ENCODE measurements around the gene PPP2R2D. TPM values are rescaled to one million over a fixed set of nuclear protein-coding genes. Genes with fewer than 3 reads are reported as not detected.

Gene PPP2R2D
- total and polyA plus RNA-seq, 2 experiments from 2014 or later, result 25.9 to 32.1 TPM

Other genes with a start within 250 kb of the PPP2R2D start
- 93.2 and 112 TPM in 2 replicates for gene BNIP3, start 80.9 kb downstream of the PPP2R2D start, total RNA-seq
- 82.4 and 89.5 TPM in 2 replicates for gene BNIP3, start 80.9 kb downstream of the PPP2R2D start, polyA plus RNA-seq
- gene JAKMIP3, start 164.9 kb downstream of the PPP2R2D start, total RNA-seq, result 0.10 and 0.32 TPM in 2 replicates
- 0.02 and 0.56 TPM in 2 replicates for gene JAKMIP3, start 164.9 kb downstream of the PPP2R2D start, polyA plus RNA-seq

All from hepatocyte (in vitro differentiated cells).